Measurements from ENCODE around the gene FBXO10. TPM values are rescaled to one million over a fixed set of nuclear protein-coding genes. Genes with fewer than 3 reads are reported as not detected.

FBXO10 gene
- total and polyA plus RNA-seq, 10 of the 15 experiments (the other 5 are each of a cell fraction or from before 2014, with no cell fraction given) = 1.6 to 17.2 (median 9.6) TPM

- TF ChIP-seq CEBPZ (IDR thresholded peaks at IDR 0.05; ENCODE audit: low read depth, low read length) (no peak), POLR2A (IDR thresholded peaks at IDR 0.05; ENCODE audit: low read depth, low read length) (no peak), DPF2 (IDR thresholded peaks at IDR 0.05) (no peak), SMC3 (IDR thresholded peaks at IDR 0.05; ENCODE audit: borderline replicate concordance, low read length) (no peak), FOXM1 (IDR thresholded peaks at IDR 0.05; ENCODE audit: low read depth, low read length) (no peak), E2F4 (IDR thresholded peaks at IDR 0.05; ENCODE audit: low read depth, low read length) (no peak), RELA (IDR thresholded peaks at IDR 0.05; ENCODE audit: borderline replicate concordance, partially characterized antibody) (no peak)
Observed at GRCh38 chr9:37619806-37620205, 43.6 kb upstream of the FBXO10 start (continued).

- ChIA-PET RAD21 (ENCODE audit: unreplicated experiment) (interaction anchor here (1.0 kb wide), 1 partner anchor 27 kb away, joined by 3 read pairs; the partner anchor contains the start of gene TOMM5), CTCF (interaction anchor here (0.6 to 1.0 kb wide), 2 partner anchors 8 to 992 kb away, joined by 3 read pairs; no protein-coding TSS in a partner anchor), SMC1A (ENCODE audit: uncharacterized antibody, unreplicated experiment) (no interaction called here), POLR2A (no interaction called here)
- H3K4me3 ChIP-seq = no peak overlapping the region
- no peak for ATAC-seq
- no peaks in the 10 kb centered on the region for H3K9me3 ChIP-seq (replicated peaks; ENCODE audit: control insufficient read depth, insufficient read depth, low read length)
- H3K4me1 ChIP-seq (ENCODE audit: control insufficient read depth, insufficient read depth, low read length) = no peaks in the 10 kb centered on the region
- H3K79me2 ChIP-seq (ENCODE audit: control insufficient read depth, insufficient read depth, low read length) = no peaks in the 10 kb centered on the region
- BruUV-seq (replicated peaks) = no TSS peak
- H2AFZ ChIP-seq (ENCODE audit: control insufficient read depth, low read depth, low read length) = no peak overlapping the region
- H3K27me3 ChIP-seq (replicated peaks in 1 of 2; ENCODE audit: control insufficient read depth in 2 of 2, insufficient read depth in 2 of 2, low read length in 1 of 2) = peaks cover 0 to 6% of the 10 kb centered on the region in 2 experiments; a peak in 2 of 4 replicates
- WGBS (ENCODE audit: insufficient coverage, insufficient replicate concordance, low lambda C conversion rate, missing lambda C conversion rate) = 31% methylated on average over 4 of the region's 4 CpGs
- no peak overlapping the region for H3K9ac ChIP-seq (ENCODE audit: control insufficient read depth, insufficient read depth, low read length)
- DNase-seq (ENCODE audit: low read depth, low spot score) = no peak
- FAIRE-seq = no peak
- no peak overlapping the region for H3K27ac ChIP-seq (ENCODE audit: control insufficient read depth, insufficient read depth)
- H3K4me2 ChIP-seq (ENCODE audit: control insufficient read depth, insufficient read depth) = no peak overlapping the region
- no peaks in the 10 kb centered on the region for H3K36me3 ChIP-seq (ENCODE audit: control insufficient read depth in 2 of 2, insufficient read depth in 2 of 2, low read length in 1 of 2)
- intact Hi-C loops (cut with micrococcal nuclease; ENCODE audit: unreplicated experiment) = loop anchor here (10.0 kb wide), 1 partner anchor 64 kb away; no protein-coding TSS in a partner anchor
- in situ Hi-C loops (cut with MboI) = no loop called here
- H4K20me1 ChIP-seq (ENCODE audit: control insufficient read depth, insufficient read depth) = no peaks in the 10 kb centered on the region
- no peak for TF ChIP-seq EP300 (IDR thresholded peaks at IDR 0.05; ENCODE audit: borderline replicate concordance in 1 of 2, control insufficient read depth in 1 of 2, low read depth in 2 of 2, low read length in 2 of 2)
- no peak for TF ChIP-seq MLLT1 (IDR thresholded peaks at IDR 0.05)
- TF ChIP-seq HDGF (IDR thresholded peaks at IDR 0.05) = no peak
- no peak for TF ChIP-seq ZNF687 (IDR thresholded peaks at IDR 0.05)
- TF ChIP-seq ESRRA (IDR thresholded peaks at IDR 0.05; ENCODE audit: low read length) = no peak
- no peak for TF ChIP-seq CHD2 (IDR thresholded peaks at IDR 0.05; ENCODE audit: borderline replicate concordance, low read depth, low read length)
- TF ChIP-seq TARDBP (IDR thresholded peaks at IDR 0.05; ENCODE audit: borderline replicate concordance) = no peak
- no peak for TF ChIP-seq DPF2 (IDR thresholded peaks at IDR 0.05)
Observed at GRCh38 chr9:37618817-37619216, 42.6 kb upstream of the FBXO10 start.
